CD14-positive monocyte (primary cell): ENCODE results near the gene FADS3. TPM values are rescaled to one million over a fixed set of nuclear protein-coding genes. Genes with fewer than 3 reads are reported as not detected.

ENCODE experiments used
- DNase-seq, 3 donors: peaks; one replicate each; pipeline ENCODE4 v3.0.0-alpha.2; 2011 to 2022
- H2AFZ ChIP-seq: 2 replicates; pipeline ENCODE4 v1.6.0; 2012; ENCODE audit warnings: mild to moderate bottlenecking, low read depth, low read length, inconsistent platforms; ENCODE audit not compliant: insufficient read depth, poor library complexity, severe bottlenecking
- H3K27ac ChIP-seq, 2 donors: 1 replicate in 1 of 2; 2 replicates in 1 of 2; pipeline ENCODE4 v1.5.1; 2012 to 2013; ENCODE audit warnings: low read length in 2 of 2, control low read depth in 1 of 2, inconsistent platforms in 1 of 2, low read depth in 1 of 2, mild to moderate bottlenecking in 1 of 2
- H3K27me3 ChIP-seq, 2 donors: one replicate each; pipeline versions ENCODE4 v1.6.0 to v1.6.1; 2011 to 2013; ENCODE audit warnings: low read length in 2 of 2; ENCODE audit not compliant: control insufficient read depth in 2 of 2, insufficient read depth in 2 of 2
- H3K36me3 ChIP-seq, 2 donors: replicated peaks in 1 of 2; 1 replicate in 1 of 2; 2 replicates in 1 of 2; pipeline versions ENCODE4 v1.5.1 to v1.6.1; 2012 to 2013; ENCODE audit warnings: low read length in 2 of 2, control low read depth in 1 of 2, inconsistent platforms in 1 of 2, mild to moderate bottlenecking in 1 of 2; ENCODE audit not compliant: insufficient read depth in 2 of 2, control insufficient read depth in 1 of 2
- H3K4me1 ChIP-seq, 2 donors: 1 replicate in 1 of 2; 2 replicates in 1 of 2; pipeline versions ENCODE4 v1.5.1 to v1.6.1; 2012 to 2013; ENCODE audit warnings: low read length in 2 of 2, control low read depth in 1 of 2, inconsistent platforms in 1 of 2, mild to moderate bottlenecking in 1 of 2, moderate library complexity in 1 of 2; ENCODE audit not compliant: insufficient read depth in 2 of 2, control insufficient read depth in 1 of 2
- H3K4me2 ChIP-seq: replicated peaks from 2 replicates; pipeline ENCODE3; 2012; ENCODE audit warnings: low read length, moderate library complexity, mild to moderate bottlenecking; ENCODE audit not compliant: poor library complexity, severe bottlenecking; ENCODE audit errors: extremely low read depth
- H3K4me3 ChIP-seq, 3 experiments: fragments of 200-600 bp in 1 of 3; sonication (generic) in 1 of 3; replicated peaks in 1 of 3; 1 replicate in 2 of 3; 2 replicates in 1 of 3; pipeline ENCODE4 v1.5.1; 2011 to 2013; ENCODE audit warnings: low read length in 3 of 3, mild to moderate bottlenecking in 3 of 3, control low read depth in 2 of 3, low read depth in 2 of 3, inconsistent platforms in 1 of 3, moderate library complexity in 1 of 3
- H3K79me2 ChIP-seq: 2 replicates; pipeline ENCODE4 v1.6.0; 2012; ENCODE audit warnings: mild to moderate bottlenecking, control low read depth, inconsistent platforms, low read length, moderate library complexity; ENCODE audit not compliant: insufficient read depth
- H3K9ac ChIP-seq: 2 replicates; pipeline ENCODE4 v1.6.0; 2017; ENCODE audit warnings: low read length, mild to moderate bottlenecking; ENCODE audit not compliant: insufficient read depth, poor library complexity, severe bottlenecking
- H3K9me3 ChIP-seq, 2 donors: replicated peaks in 1 of 2; 1 replicate in 1 of 2; 2 replicates in 1 of 2; pipeline versions ENCODE4 v1.5.1 to v1.6.1; 2012 to 2013; ENCODE audit warnings: low read length in 2 of 2, control low read depth in 1 of 2; ENCODE audit not compliant: control insufficient read depth in 1 of 2, insufficient read depth in 1 of 2
- H4K20me1 ChIP-seq: 2 replicates; pipeline ENCODE4 v1.6.0; 2012; ENCODE audit warnings: mild to moderate bottlenecking, low read length, control low read depth, moderate library complexity; ENCODE audit not compliant: insufficient read depth
- H3K27ac Mint-ChIP-seq, 7 donors: one replicate each; pipeline ENCODE4 v1.8.0; 2020; ENCODE audit warnings: mild to moderate bottlenecking in 7 of 7, mixed read lengths in 7 of 7, moderate library complexity in 6 of 7, inconsistent platforms in 2 of 7
- H3K27me3 Mint-ChIP-seq, 3 donors: one replicate each; pipeline ENCODE4 v1.8.0; 2021 to 2022; ENCODE audit warnings: low read depth in 3 of 3, mild to moderate bottlenecking in 3 of 3, mixed read lengths in 3 of 3, moderate library complexity in 3 of 3, inconsistent platforms in 1 of 3
- H3K36me3 Mint-ChIP-seq, 2 donors: one replicate each; pipeline ENCODE4 v1.8.0; 2020; ENCODE audit warnings: mixed read lengths in 2 of 2, inconsistent platforms in 1 of 2, mild to moderate bottlenecking in 1 of 2
- H3K4me1 Mint-ChIP-seq: one replicate; pipeline ENCODE4 v1.8.0; 2020; ENCODE audit warnings: mild to moderate bottlenecking, mixed read lengths
- H3K4me3 Mint-ChIP-seq, 2 donors: one replicate each; pipeline ENCODE4 v1.8.0; 2020; ENCODE audit warnings: mild to moderate bottlenecking in 2 of 2, mixed read lengths in 2 of 2, moderate library complexity in 1 of 2
- H3K9me3 Mint-ChIP-seq, 7 donors: one replicate each; pipeline ENCODE4 v1.8.0; 2020 to 2022; ENCODE audit warnings: mixed read lengths in 7 of 7, mild to moderate bottlenecking in 6 of 7, moderate library complexity in 6 of 7, inconsistent platforms in 2 of 7
- CTCF ChIP-seq: fragments of 200-600 bp; IDR thresholded peaks from one replicate; pipeline ENCODE4 v1.8.0; 2022; ENCODE audit warnings: antibody characterized with exemption, mild to moderate bottlenecking
- WGBS: methylation state at CpG from one replicate; pipeline ENCODE4 v1.1.5; 2013; ENCODE audit warnings: missing lambda C conversion rate; ENCODE audit not compliant: insufficient coverage; 5-methylcytosine and 5-hydroxymethylcytosine counted together
- intact Hi-C, 2 donors: fragments of 100-400 bp; cut with micrococcal nuclease; formaldehyde crosslinking; loops; one replicate each; pipeline versions ENCODE4 v1.15.0 to v1.15.1; 2023
- polyA plus RNA-seq, 3 donors: library from polyadenylated mRNA; depleted of rRNA in 1 of 3; unstranded in 2 of 3; stranded (reverse) in 1 of 3; fragments of 300-500 nt in 2 of 3; fragments of >200 nt in 1 of 3; fragmentation: Illumina TruSeq in 2 of 3; gene quantifications; 1 replicate in 2 of 3; 2 replicates in 1 of 3; pipeline ENCODE4 v1.2.3, GENCODE V29; 2012 to 2021

The FADS3 gene
- polyA plus RNA-seq, 3 donors: 2.5 to 6.8 (median 5.8) TPM

DNA sequence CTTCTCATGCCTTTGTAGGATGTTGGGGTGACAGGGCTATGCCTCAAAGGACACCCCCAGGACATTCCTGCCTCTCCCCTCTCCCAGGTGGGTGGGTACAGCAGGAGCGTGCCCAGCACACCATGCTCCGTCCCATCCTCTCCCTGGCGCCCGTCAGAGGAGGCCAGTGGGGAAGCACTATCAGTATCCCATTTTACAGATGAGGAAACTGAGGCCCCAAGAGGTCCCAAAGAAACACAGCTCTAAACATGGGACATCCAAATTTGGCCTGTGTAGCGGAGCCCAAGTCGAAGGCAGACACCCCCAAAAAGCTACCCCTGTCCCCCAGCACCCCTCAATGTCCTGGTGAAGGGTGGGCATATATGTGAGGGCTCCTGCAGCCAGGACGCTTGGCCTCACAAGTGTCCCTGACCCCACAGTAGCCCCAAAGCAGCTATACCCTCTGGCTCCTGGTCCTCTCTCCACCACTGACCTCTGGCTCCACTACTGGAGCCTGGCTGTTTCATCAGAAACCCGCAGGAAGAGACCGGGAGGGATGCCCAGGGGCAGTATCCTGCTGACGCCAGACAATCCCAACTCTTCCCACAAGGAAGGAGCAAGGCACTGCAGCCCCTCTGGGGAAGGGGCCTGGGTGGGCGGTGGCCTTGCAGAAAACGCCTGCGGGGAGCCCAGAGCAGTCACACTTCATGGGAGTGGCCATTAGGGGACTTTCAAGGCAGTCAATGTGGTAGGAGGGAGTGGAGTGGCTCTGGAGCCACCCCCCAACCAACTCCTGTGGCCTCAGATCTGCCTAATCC, 5.4 kb downstream of the FADS3 start:
- no peaks in the 10 kb centered on the region for H3K36me3 Mint-ChIP-seq
- peaks cover 5 to 12% (median 5%) of the 10 kb centered on the region in 3 donors for H3K27me3 Mint-ChIP-seq
- Histone ChIP-seq H3K9me3 (no peaks in the 10 kb centered on the region), H3K4me2 (no peak overlapping the region), H3K27me3 (peaks cover 0 to 9% of the 10 kb centered on the region in 2 donors), H3K36me3 (no peaks in the 10 kb centered on the region), H3K4me1 (peaks cover 9 to 10% of the 10 kb centered on the region in 2 donors), H3K4me3 (no peak overlapping the region), H3K9ac (no peak overlapping the region), H3K27ac (no peak overlapping the region), H2AFZ (no peak overlapping the region), H3K79me2 (no peaks in the 10 kb centered on the region), H4K20me1 (no peaks in the 10 kb centered on the region)
- intact Hi-C loops: loop anchor here in 1 of 2 donors (10.0 kb wide), 1 partner anchor 81 kb away; no protein-coding TSS in a partner anchor
- DNase-seq: no peak
- H3K4me1 Mint-ChIP-seq: peaks cover 9% of the 10 kb centered on the region
- no peak for TF ChIP-seq CTCF
- H3K9me3 Mint-ChIP-seq: peaks cover 0 to 4% (median 2%) of the 10 kb centered on the region in 7 donors
- 92% methylated on average over 4 of the region's 13 CpGs for WGBS
- no peak overlapping the region for H3K4me3 Mint-ChIP-seq
- H3K27ac Mint-ChIP-seq: no peak overlapping the region

DNA sequence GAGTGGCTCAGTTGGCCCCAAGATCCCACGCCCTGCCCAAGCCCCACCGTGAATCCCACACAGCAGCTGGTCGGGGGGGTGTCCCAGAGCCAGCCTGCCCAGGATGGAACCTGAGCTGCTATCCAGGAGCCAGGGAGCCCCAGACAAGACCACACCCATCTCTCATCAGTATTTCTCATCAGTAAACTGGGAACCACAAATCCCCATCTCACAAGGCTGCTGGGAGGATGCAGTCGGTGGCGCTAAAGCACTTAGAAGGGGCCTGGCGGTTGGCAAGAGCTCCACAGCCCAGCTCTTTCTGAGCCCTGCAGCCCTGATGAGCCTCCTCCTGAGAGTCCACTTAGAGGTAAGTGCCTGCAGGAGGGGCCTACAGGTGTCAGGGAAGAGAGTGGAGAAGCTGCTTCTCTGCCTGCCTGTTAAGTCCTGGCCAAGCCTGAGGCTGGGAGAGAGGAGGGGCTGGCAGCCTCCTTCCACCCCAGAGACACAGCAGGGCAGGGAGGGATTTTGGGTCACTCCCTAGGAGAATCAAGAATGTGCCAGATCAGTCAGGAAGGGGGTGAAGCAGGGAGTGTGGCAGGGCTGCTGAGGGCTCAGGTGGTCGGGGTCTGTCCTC, 6.1 kb downstream of the FADS3 start:
- WGBS: 100% methylated on average over 4 of the region's 7 CpGs
- H3K36me3 ChIP-seq: no peaks in the 10 kb centered on the region
- Mint-ChIP-seq H3K9me3 (peaks cover 0 to 4% (median 2%) of the 10 kb centered on the region in 7 donors), H3K36me3 (no peaks in the 10 kb centered on the region), H3K27me3 (peaks cover 1 to 11% (median 5%) of the 10 kb centered on the region in 3 donors), H3K4me3 (no peak overlapping the region), H3K4me1 (peaks cover 2% of the 10 kb centered on the region), H3K27ac (no peak overlapping the region)
- H3K27ac ChIP-seq: no peak overlapping the region
- no peaks in the 10 kb centered on the region for H3K79me2 ChIP-seq
- H3K27me3 ChIP-seq: peaks cover 0 to 3% of the 10 kb centered on the region in 2 donors
- intact Hi-C loops: loop anchor here in 1 of 2 donors (10.0 kb wide), 1 partner anchor 80 kb away; no protein-coding TSS in a partner anchor
- TF ChIP-seq CTCF: no peak
- no peak overlapping the region for H3K9ac ChIP-seq
- H2AFZ ChIP-seq: no peak overlapping the region
- no peak overlapping the region for H3K4me2 ChIP-seq
- H3K4me1 ChIP-seq: peaks cover 2% of the 10 kb centered on the region in 2 donors
- no peak for DNase-seq
- no peak overlapping the region for H3K4me3 ChIP-seq
- no peaks in the 10 kb centered on the region for H3K9me3 ChIP-seq
- no peaks in the 10 kb centered on the region for H4K20me1 ChIP-seq
